Type B pancreatic cell (in vitro differentiated cells): ENCODE results near the gene KIAA0232. TPM values are rescaled to one million over a fixed set of nuclear protein-coding genes. Genes with fewer than 3 reads are reported as not detected.

ENCODE experiments used
- DNase-seq: peaks from one replicate; pipeline ENCODE4 v3.0.0; 2021; ENCODE audit warnings: mixed read lengths; ENCODE audit not compliant: unreplicated experiment; ENCODE audit errors: extremely low spot score
- H3K27ac Mint-ChIP-seq: 2 replicates; pipeline ENCODE4 v1.8.0; 2021; ENCODE audit warnings: mild to moderate bottlenecking, mixed read lengths
- H3K27me3 Mint-ChIP-seq: 2 replicates; pipeline ENCODE4 v1.8.0; 2021; ENCODE audit warnings: mixed read lengths
- H3K36me3 Mint-ChIP-seq: 2 replicates; pipeline ENCODE4 v1.8.0; 2021; ENCODE audit warnings: mixed read lengths
- H3K4me1 Mint-ChIP-seq: one replicate; pipeline ENCODE4 v1.8.0; 2021; ENCODE audit warnings: mixed read lengths; ENCODE audit not compliant: unreplicated experiment
- H3K4me3 Mint-ChIP-seq: 2 replicates; pipeline ENCODE4 v1.8.0; 2021; ENCODE audit warnings: mild to moderate bottlenecking, mixed read lengths
- H3K9me3 Mint-ChIP-seq: 2 replicates; pipeline ENCODE4 v1.8.0; 2021; ENCODE audit warnings: mixed read lengths
- CTCF ChIP-seq: fragments of 200-600 bp; sonication (generic); conservative IDR thresholded peaks from 2 replicates; pipeline ENCODE4 v1.5.0; 2021; ENCODE audit warnings: antibody characterized with exemption, mild to moderate bottlenecking
- total RNA-seq: library from RNA; stranded (reverse); gene quantifications from 2 replicates; pipeline ENCODE4 v1.2.1, GENCODE V29; 2021; ENCODE audit warnings: low replicate concordance

KIAA0232 gene
- total RNA-seq, 1 donor from 2014 or later = 35.9 TPM

GRCh38 chr4:6929339-6929811 lies 146.8 kb downstream of the KIAA0232 start:
- DNase-seq = no peak
- Mint-ChIP-seq H3K4me3 (peak overlapping the region; percentile 40), H3K27me3 (no peaks in the 10 kb centered on the region), H3K27ac (peak overlapping the region; percentile 75), H3K9me3 (peaks cover 8% of the 10 kb centered on the region), H3K4me1 (peaks cover 55% of the 10 kb centered on the region), H3K36me3 (peaks cover 30% of the 10 kb centered on the region)
- TF ChIP-seq CTCF = no peak

- Mint-ChIP-seq H3K36me3 (peaks cover 26% of the 10 kb centered on the region), H3K27ac (peak overlapping the region; percentile 75), H3K9me3 (peaks cover 8% of the 10 kb centered on the region), H3K4me3 (peak overlapping the region; percentile 40), H3K27me3 (no peaks in the 10 kb centered on the region), H3K4me1 (peaks cover 55% of the 10 kb centered on the region)
- DNase-seq = no peak
- no peak for TF ChIP-seq CTCF
These were observed 147.4 kb downstream of the KIAA0232 start for GRCh38 chr4:6929812-6930464.

GRCh38 chr4:6932475-6932874 lies 149.9 kb downstream of the KIAA0232 start:
- no peak for DNase-seq
- Mint-ChIP-seq H3K4me3 (no peak overlapping the region), H3K27ac (no peak overlapping the region), H3K4me1 (peaks cover 45% of the 10 kb centered on the region), H3K36me3 (peaks cover 21% of the 10 kb centered on the region), H3K9me3 (peaks cover 8% of the 10 kb centered on the region), H3K27me3 (no peaks in the 10 kb centered on the region)
- no peak for TF ChIP-seq CTCF

- Mint-ChIP-seq H3K36me3 (peaks cover 21% of the 10 kb centered on the region), H3K4me3 (no peak overlapping the region), H3K9me3 (peaks cover 8% of the 10 kb centered on the region), H3K27ac (no peak overlapping the region), H3K27me3 (no peaks in the 10 kb centered on the region), H3K4me1 (peaks cover 41% of the 10 kb centered on the region)
- no peak for DNase-seq
- no peak for TF ChIP-seq CTCF
These were observed 150.4 kb downstream of the KIAA0232 start for GRCh38 chr4:6932918-6933317.

Other genes with a start within 250 kb of the KIAA0232 start
- 17.4 and 23.4 TPM in 2 replicates for gene MAN2B2, start 207.5 kb upstream of the KIAA0232 start, total RNA-seq
- gene MRFAP1, start 142.0 kb upstream of the KIAA0232 start, total RNA-seq = 234 and 293 TPM in 2 replicates
- gene S100P, start 88.8 kb upstream of the KIAA0232 start, total RNA-seq = 58.9 and 80.8 TPM in 2 replicates
- gene MRFAP1L1, start 72.9 kb upstream of the KIAA0232 start, total RNA-seq = 61.3 and 73.0 TPM in 2 replicates
- gene BLOC1S4, start 66.6 kb upstream of the KIAA0232 start, total RNA-seq = 19.1 and 21.4 TPM in 2 replicates
- 55.9 and 56.9 TPM in 2 replicates for gene TBC1D14, start 127.1 kb downstream of the KIAA0232 start, total RNA-seq